ENCODE measurements around the gene ASTL. TPM values are rescaled to one million over a fixed set of nuclear protein-coding genes. Genes with fewer than 3 reads are reported as not detected.

The ASTL gene
- total RNA-seq, 1 donor from 2014 or later: not detected

DNA sequence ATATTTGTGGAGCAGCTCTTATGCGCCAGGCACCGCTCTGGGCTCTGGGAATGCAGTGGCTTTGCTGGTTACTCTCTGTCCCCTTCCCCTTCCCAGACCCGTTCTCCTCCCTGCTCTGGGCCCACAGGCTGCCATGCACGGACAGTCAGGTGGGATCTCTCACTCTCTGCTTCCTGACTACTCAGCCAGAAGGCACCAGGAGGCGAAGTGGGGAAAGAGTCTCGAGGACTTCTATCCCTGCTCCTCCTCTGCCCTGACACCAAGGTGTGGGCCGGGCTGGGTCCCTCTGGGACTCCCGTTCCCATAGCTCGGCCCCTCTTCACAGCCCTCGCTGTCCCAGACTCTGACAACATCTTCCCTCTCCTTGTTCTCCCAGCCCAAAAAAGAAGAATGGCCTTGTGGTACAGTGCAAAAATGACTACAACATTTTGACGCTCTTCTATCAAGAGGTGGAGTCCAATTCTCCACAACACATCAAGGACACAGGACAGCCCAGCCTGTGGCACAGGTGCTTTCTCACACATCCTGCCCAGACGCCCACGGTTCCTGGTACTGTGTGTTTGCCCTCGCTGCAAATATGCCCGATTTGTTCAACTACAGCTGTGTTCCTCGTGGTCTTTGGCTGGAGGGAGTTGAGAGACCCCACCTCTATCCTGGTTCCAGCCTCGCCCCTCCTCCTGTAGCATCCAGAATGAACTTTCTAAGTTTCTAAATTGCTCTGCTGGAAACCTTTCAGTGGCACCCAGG is 21.0 kb upstream of the ASTL start:
- Mint-ChIP-seq H3K4me3 (ENCODE audit: unreplicated experiment) (no peak overlapping the region), H3K9me3 (ENCODE audit: unreplicated experiment) (no peaks in the 10 kb centered on the region), H3K4me1 (ENCODE audit: unreplicated experiment) (peaks cover 10% of the 10 kb centered on the region), H3K27ac (ENCODE audit: unreplicated experiment) (no peak overlapping the region), H3K27me3 (ENCODE audit: unreplicated experiment) (peaks cover 17% of the 10 kb centered on the region), H3K36me3 (ENCODE audit: unreplicated experiment) (no peaks in the 10 kb centered on the region)
- DNase-seq (ENCODE audit: extremely low spot score, unreplicated experiment): peak; percentile 75
- TF ChIP-seq, protein P1, sequence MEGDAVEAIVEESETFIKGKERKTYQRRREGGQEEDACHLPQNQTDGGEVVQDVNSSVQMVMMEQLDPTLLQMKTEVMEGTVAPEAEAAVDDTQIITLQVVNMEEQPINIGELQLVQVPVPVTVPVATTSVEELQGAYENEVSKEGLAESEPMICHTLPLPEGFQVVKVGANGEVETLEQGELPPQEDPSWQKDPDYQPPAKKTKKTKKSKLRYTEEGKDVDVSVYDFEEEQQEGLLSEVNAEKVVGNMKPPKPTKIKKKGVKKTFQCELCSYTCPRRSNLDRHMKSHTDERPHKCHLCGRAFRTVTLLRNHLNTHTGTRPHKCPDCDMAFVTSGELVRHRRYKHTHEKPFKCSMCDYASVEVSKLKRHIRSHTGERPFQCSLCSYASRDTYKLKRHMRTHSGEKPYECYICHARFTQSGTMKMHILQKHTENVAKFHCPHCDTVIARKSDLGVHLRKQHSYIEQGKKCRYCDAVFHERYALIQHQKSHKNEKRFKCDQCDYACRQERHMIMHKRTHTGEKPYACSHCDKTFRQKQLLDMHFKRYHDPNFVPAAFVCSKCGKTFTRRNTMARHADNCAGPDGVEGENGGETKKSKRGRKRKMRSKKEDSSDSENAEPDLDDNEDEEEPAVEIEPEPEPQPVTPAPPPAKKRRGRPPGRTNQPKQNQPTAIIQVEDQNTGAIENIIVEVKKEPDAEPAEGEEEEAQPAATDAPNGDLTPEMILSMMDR (IDR thresholded peaks at IDR 0.05): no peak

- TF ChIP-seq, protein P1 (IDR thresholded peaks at IDR 0.05): no peak
- H3K27ac Mint-ChIP-seq (ENCODE audit: unreplicated experiment): no peak overlapping the region
- peaks cover 3% of the 10 kb centered on the region for H3K4me1 Mint-ChIP-seq (ENCODE audit: unreplicated experiment)
- peaks cover 17% of the 10 kb centered on the region for H3K27me3 Mint-ChIP-seq (ENCODE audit: unreplicated experiment)
- no peaks in the 10 kb centered on the region for H3K9me3 Mint-ChIP-seq (ENCODE audit: unreplicated experiment)
- no peak overlapping the region for H3K4me3 Mint-ChIP-seq (ENCODE audit: unreplicated experiment)
- peak; percentile 72 for DNase-seq (ENCODE audit: extremely low spot score, unreplicated experiment)
- H3K36me3 Mint-ChIP-seq (ENCODE audit: unreplicated experiment): no peaks in the 10 kb centered on the region
Observed at GRCh38 chr2:96158554-96158940, 20.2 kb upstream of the ASTL start.

DNA sequence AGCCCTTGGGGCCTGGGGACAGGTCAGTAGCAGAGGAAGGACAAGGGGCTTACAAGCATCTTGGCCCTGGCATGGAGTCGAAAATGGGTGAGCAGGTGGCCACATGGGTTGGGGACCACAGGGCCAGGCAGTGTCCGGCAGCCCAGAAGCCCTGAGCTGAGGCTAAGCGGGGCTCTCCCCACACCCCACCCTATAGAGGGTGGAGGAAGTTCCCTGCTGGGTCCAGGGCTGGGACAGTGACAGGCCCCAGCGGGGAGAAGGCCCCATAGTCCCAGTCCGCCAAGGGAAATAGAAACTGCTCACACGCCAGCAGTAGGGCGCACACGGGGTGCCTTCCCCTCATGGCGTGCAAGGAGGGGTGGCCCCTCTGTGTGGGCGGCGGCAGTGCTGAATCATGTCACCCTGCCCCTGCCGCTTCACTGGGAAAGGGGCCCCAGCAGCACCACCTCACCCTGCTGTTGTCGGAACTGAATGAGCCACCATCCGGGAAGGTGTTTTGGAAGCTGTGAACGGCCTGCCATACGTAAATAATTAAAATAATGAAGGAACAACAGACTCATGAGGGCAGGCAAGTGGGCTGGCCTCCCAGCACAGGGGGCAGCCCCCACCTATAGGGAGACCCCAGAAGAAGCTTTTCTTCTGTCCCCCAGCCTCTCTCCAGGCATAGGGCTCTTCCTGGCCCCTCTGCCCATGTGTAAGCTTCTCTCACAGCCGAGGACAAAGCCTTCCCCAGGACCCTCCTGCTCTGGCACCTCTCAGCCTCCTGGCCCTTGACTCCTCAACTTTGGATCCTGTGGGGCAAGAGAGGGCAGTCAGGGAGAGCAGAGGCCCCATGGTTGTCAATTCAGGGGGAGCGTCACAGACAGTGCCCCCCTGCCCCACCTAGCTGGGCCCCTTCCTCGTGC is 19.6 kb upstream of the ASTL start:
- DNase-seq (ENCODE audit: extremely low spot score, unreplicated experiment): no peak
- H3K27me3 Mint-ChIP-seq (ENCODE audit: unreplicated experiment): peaks cover 17% of the 10 kb centered on the region
- H3K9me3 Mint-ChIP-seq (ENCODE audit: unreplicated experiment): no peaks in the 10 kb centered on the region
- H3K27ac Mint-ChIP-seq (ENCODE audit: unreplicated experiment): no peak overlapping the region
- H3K4me3 Mint-ChIP-seq (ENCODE audit: unreplicated experiment): no peak overlapping the region
- no peaks in the 10 kb centered on the region for H3K36me3 Mint-ChIP-seq (ENCODE audit: unreplicated experiment)
- TF ChIP-seq, protein P1 (IDR thresholded peaks at IDR 0.05): no peak
- peaks cover 2% of the 10 kb centered on the region for H3K4me1 Mint-ChIP-seq (ENCODE audit: unreplicated experiment)

DNA sequence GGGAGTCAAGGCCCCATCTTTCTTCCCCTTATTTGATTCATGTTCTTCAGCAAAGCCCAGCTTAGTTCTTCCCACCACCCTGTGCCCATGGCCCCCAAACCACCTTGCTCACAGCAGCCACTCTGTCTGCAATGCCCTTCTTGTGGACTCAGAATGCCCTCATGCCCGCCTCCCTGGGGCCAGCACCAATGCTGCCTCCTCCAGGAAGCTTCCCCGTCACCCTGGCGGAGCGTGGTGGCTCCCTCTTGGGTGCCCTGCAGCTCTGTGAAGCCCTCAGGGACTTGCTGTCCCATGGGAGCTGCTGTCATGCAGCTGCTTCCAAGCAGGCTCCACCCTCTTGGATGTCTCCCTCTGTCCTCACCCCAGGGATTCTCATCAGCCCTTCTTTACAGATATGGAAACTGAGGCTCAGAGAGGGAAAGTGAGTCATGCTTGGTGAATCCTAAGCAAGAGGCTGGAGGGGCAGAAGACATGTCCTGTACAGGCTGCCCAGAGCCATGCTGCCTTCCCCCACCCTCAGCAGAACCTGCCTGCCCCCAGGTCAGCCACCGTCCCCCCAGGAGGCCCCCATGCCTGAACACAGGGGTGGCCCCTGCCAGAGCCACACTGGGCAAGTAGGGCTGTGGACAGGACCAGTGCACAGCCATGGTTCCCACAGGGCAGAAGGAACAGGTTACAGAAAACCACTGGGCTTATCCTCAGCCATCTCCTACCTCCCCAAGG is 18.8 kb upstream of the ASTL start:
- H3K27me3 Mint-ChIP-seq (ENCODE audit: unreplicated experiment): peaks cover 16% of the 10 kb centered on the region

More for the DNA sequence above, 18.8 kb upstream of the ASTL start:
- Mint-ChIP-seq H3K27ac (ENCODE audit: unreplicated experiment) (no peak overlapping the region), H3K4me1 (ENCODE audit: unreplicated experiment) (peaks cover 2% of the 10 kb centered on the region), H3K9me3 (ENCODE audit: unreplicated experiment) (no peaks in the 10 kb centered on the region), H3K4me3 (ENCODE audit: unreplicated experiment) (no peak overlapping the region), H3K36me3 (ENCODE audit: unreplicated experiment) (no peaks in the 10 kb centered on the region)
- no peak for DNase-seq (ENCODE audit: extremely low spot score, unreplicated experiment)
- TF ChIP-seq, protein P1 (IDR thresholded peaks at IDR 0.05): no peak

Measured in osteocyte (in vitro differentiated cells).